Thoracic aorta (tissue), 2 donors: ENCODE results near the gene KPNA2. TPM values are rescaled to one million over a fixed set of nuclear protein-coding genes. Genes with fewer than 3 reads are reported as not detected.
"Not testable (repeated sequence)": the region's sequence is repeated elsewhere in the genome, so short reads cannot be mapped to it uniquely, and the experiment has no call there.

Experiments
- ATAC-seq: fragments of 150-250 bp; one replicate; pipeline ENCODE4 v1.8.0; 2017; ENCODE audit warnings: low read depth; ENCODE audit not compliant: insufficient number of reproducible peaks, low FRiP score
- DNase-seq: peaks from one replicate; pipeline ENCODE4 v3.0.0-alpha.2; 2020; ENCODE audit warnings: low spot score
- H3K27ac ChIP-seq, 2 donors: fragments of 200-600 bp; sonication (generic); 1 replicate in 1 of 2; 2 replicates in 1 of 2; pipeline ENCODE4 v1.5.1; 2016; ENCODE audit warnings: mild to moderate bottlenecking in 2 of 2, moderate library complexity in 2 of 2
- H3K27me3 ChIP-seq: fragments of 200-600 bp; sonication (generic); replicated peaks from 2 replicates; pipeline ENCODE4 v1.6.0; 2016; ENCODE audit warnings: mild to moderate bottlenecking; ENCODE audit not compliant: insufficient read depth
- H3K36me3 ChIP-seq: fragments of 200-600 bp; sonication (generic); one replicate; pipeline ENCODE4 v1.5.1; 2016
- H3K4me1 ChIP-seq, 2 donors: fragments of 200-600 bp; sonication (generic); 1 replicate in 1 of 2; 2 replicates in 1 of 2; pipeline versions ENCODE4 v1.5.1 to v1.6.0; 2016; ENCODE audit warnings: low read depth in 2 of 2, mild to moderate bottlenecking in 1 of 2; ENCODE audit not compliant: control insufficient read depth in 1 of 2
- H3K4me3 ChIP-seq: fragments of 200-600 bp; sonication (generic); 2 replicates; pipeline ENCODE4 v1.5.1; 2016; ENCODE audit warnings: mild to moderate bottlenecking
- H3K9me3 ChIP-seq: fragments of 200-600 bp; sonication (generic); 2 replicates; pipeline ENCODE4 v1.5.1; 2016
- total RNA-seq, 2 donors: library from RNA; depleted of rRNA; stranded (reverse); fragments of >200 nt; gene quantifications; one replicate each; pipeline versions ENCODE4 v1.1.0 to v1.2.3, GENCODE V29; 2016
- TF ChIP-seq, protein P1 (sequence below): fragments of 200-600 bp; sonication (generic); IDR thresholded peaks from one replicate; pipeline ENCODE4 v1.5.1; 2019; ENCODE audit warnings: antibody characterized with exemption

The KPNA2 gene
- total RNA-seq, 2 donors from 2014 or later, result 11.9 to 29.9 TPM

DNA sequence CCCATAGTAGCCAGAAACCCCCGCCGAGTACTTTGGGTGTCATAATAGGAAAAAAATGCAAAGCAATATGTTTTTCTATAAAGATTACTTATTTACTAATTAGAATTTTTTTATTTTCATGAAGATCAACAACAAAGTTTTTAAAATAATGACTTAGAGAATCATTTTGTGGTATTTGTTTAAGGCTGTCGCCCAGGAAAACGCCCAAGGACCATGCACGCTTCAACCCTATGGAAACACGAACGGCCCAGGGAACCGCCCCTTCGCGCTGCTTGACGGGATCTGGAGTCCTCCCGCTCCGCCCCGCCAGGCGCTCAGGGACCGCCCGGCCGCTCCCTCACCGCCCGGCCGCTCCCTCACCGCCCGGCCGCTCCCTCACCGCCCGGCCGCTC lies 408 bp upstream of the KPNA2 start:
- DNase-seq (peak; percentile 77), ATAC-seq (no peak)
- H3K27me3 ChIP-seq, result no peaks in the 10 kb centered on the region
- H3K27ac ChIP-seq, result no peak overlapping the region
- peaks cover 10% of the 10 kb centered on the region for H3K36me3 ChIP-seq
- no peaks in the 10 kb centered on the region for H3K9me3 ChIP-seq
- peaks cover 10 to 17% of the 10 kb centered on the region in 2 donors for H3K4me1 ChIP-seq
- peak overlapping the region; percentile 80 for H3K4me3 ChIP-seq
- TF ChIP-seq, protein P1, sequence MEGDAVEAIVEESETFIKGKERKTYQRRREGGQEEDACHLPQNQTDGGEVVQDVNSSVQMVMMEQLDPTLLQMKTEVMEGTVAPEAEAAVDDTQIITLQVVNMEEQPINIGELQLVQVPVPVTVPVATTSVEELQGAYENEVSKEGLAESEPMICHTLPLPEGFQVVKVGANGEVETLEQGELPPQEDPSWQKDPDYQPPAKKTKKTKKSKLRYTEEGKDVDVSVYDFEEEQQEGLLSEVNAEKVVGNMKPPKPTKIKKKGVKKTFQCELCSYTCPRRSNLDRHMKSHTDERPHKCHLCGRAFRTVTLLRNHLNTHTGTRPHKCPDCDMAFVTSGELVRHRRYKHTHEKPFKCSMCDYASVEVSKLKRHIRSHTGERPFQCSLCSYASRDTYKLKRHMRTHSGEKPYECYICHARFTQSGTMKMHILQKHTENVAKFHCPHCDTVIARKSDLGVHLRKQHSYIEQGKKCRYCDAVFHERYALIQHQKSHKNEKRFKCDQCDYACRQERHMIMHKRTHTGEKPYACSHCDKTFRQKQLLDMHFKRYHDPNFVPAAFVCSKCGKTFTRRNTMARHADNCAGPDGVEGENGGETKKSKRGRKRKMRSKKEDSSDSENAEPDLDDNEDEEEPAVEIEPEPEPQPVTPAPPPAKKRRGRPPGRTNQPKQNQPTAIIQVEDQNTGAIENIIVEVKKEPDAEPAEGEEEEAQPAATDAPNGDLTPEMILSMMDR, result no peak

DNA sequence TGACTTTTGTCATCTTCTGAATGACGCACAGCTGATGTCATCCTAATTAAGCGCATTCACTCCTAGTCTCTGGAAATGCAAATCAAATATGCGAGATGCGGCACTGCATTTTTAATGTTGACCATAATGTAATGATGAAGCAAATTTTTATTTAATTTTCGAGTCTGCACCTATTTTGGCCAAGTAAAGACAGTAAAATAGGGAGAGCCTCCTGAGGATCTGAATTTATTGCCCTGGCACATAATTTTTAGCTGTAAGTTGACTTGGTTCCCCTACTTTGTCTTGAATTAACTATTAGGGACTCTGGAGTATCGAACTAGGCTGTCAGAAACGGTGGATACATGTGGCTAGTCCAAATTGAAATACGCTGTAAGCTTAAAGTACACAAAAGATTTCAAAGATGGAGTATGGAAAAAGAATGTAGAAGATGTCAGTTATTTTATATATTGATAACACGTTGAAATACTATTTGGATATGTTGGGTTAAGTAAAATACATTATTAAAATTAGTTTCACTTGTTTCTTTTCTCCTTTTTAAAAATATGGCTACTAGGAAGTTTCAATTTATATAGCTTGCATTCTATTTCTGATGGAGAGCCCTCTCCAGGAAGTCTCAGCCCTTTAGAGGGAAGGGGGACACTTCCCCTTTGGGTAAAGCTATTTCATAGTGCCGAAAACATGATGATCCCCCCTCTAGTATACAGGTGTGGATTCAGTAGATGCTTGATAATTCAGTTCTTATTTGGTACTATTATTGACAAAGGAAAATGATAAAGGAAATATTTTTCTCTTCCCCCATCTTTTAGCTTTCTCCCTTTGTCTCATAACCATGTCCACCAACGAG lies 991 bp downstream of the KPNA2 start:
- TF ChIP-seq, protein P1, result no peak
- H3K4me1 ChIP-seq, result peaks cover 10 to 17% of the 10 kb centered on the region in 2 donors
- peak overlapping the region in 1 of 2 donors; percentile 44 for H3K27ac ChIP-seq
- ATAC-seq (no peak), DNase-seq (no peak)
- no peaks in the 10 kb centered on the region for H3K9me3 ChIP-seq
- no peaks in the 10 kb centered on the region for H3K27me3 ChIP-seq
- H3K4me3 ChIP-seq, result peak overlapping the region; percentile 80
- peaks cover 10% of the 10 kb centered on the region for H3K36me3 ChIP-seq

DNA sequence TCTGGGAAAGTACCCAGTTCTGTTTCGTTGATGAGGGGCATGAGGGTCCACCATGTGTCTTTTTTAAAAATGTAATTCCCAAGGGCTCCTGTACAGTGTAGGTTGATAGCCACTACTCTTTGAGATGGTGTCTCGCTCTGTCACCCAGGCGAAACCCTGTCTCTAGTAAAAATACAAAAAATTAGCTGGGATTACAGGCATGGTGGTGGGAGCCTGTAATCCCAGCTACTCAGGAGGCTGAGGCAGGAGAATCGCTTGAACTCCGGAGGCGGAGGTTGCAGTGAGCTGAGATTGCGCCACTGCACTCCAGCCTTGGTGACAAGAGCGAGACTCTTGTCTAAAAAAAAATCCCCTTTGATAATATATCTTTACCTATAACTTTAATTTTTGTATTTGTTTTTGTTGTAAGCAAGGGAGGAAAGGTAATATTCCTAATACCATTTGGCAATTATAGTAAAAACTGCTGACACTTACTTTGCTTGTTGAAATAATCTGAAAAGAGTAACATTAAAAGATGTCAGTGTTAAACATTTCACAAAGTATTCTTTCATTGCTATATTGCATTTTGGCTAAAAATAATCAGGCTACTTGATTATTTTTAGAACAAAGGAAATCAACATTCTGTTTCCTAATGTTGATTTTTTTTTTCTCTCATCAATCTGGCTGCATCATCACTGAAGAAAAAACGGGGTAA lies 11.8 kb downstream of the KPNA2 start:
- DNase-seq, result no peak
- Histone ChIP-seq H3K27ac (no peak overlapping the region), H3K36me3 (peaks cover 24% of the 10 kb centered on the region)

DNA sequence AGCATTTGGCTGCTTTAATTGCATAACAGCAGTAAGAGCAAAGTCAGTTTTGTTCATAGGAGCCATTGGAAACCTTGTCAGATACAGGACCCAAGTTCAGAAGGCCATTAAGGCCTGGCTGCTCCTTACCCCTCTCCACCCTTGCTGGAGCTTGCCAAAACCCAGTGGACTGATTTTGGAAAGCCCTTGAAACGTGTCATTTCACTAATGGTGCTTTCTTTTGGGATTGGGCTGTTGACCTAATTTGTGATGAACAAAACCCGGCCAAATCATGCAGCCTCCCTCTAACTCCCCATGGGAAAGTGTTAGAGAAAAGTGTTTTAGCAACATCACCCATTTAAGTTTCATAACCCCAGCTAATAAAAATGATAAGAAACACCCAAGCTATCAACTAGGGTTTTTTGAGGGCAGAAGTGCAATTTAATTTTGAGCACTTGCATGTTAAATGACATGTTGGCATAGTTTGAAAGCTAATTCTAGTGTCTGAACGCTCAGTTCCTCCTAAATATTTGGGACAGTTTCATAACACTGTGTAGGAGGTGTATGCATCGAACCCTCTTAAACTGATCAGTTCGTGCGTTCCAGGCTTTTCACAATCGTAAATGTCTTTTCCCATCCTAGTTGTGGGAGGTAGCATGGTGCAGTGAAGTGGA lies 12.5 kb downstream of the KPNA2 start:
- ATAC-seq, H3K9me3 ChIP-seq, H3K4me1 ChIP-seq: not testable (repeated sequence)

More for the DNA sequence above, 11.8 kb downstream of the KPNA2 start:
- no peaks in the 10 kb centered on the region for H3K27me3 ChIP-seq
- H3K4me1 ChIP-seq, result no peaks in the 10 kb centered on the region
- TF ChIP-seq, protein P1, result no peak
- no peak for ATAC-seq
- no peak overlapping the region for H3K4me3 ChIP-seq
- H3K9me3 ChIP-seq, result no peaks in the 10 kb centered on the region

DNA sequence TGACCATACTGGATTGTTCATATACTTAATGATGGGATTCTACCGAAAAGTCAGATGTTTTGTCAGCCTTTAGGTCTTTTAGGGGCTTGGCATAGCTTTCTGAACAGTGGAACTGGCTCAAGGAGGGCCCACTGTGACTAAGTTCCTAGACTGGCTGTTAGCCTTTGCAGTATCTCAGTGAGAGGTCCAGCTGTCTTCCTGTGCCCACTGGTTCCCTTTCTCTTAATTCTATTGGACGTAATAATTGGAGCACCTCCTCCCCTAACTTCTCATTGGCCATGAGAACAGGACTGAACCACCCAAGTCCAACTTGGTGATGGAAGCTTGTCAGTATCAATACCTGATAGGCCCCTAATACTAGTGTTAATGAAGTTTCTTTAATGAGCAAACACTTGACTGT lies 13.5 kb downstream of the KPNA2 start:
- Histone ChIP-seq H3K36me3 (peaks cover 11% of the 10 kb centered on the region), H3K4me1 (peaks cover under 1 to 2% of the 10 kb centered on the region in 2 donors), H3K27me3 (no peaks in the 10 kb centered on the region), H3K4me3 (no peak overlapping the region), H3K9me3 (no peaks in the 10 kb centered on the region), H3K27ac (no peak overlapping the region)
- DNase-seq (no peak), ATAC-seq (no peak)
- TF ChIP-seq, protein P1, result no peak

More for the DNA sequence above, 12.5 kb downstream of the KPNA2 start:
- not testable (repeated sequence) for DNase-seq, H3K4me3 ChIP-seq, H3K27me3 ChIP-seq, H3K27ac ChIP-seq
- peaks cover 21% of the 10 kb centered on the region for H3K36me3 ChIP-seq

DNA sequence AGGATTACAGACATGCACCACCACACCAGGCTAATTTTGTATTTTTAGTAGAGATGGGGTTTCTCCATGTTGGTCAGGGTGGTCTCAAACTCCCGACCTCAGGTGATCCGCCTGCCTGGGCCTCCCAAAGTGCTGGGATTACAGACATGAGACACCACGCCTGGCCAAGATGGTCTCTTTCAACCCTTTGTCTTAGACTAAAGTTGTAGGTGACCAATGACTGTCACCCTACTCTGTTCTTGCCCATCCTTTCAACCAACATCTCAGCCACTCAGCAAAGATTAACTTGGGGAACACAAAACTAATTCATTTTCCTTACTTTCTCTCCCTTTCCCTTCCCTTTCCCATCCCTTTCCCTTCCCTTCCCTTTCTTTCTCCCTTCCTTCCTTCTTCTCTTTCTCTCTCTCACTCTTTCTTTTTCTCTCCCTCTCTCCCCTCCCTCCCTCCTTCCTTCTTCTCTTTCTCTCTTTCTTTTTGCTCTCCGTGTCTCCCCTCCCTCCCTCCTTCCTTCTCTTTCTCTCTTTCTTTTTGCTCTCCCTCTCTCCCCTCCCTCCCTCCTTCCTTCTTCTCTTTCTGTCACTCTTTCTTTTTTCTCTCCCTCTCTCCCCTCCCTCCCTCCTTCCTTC lies 14.4 kb downstream of the KPNA2 start:
- not testable (repeated sequence) for H3K27me3 ChIP-seq, H3K36me3 ChIP-seq, DNase-seq, H3K4me3 ChIP-seq, H3K27ac ChIP-seq, H3K9me3 ChIP-seq, ATAC-seq, H3K4me1 ChIP-seq

DNA sequence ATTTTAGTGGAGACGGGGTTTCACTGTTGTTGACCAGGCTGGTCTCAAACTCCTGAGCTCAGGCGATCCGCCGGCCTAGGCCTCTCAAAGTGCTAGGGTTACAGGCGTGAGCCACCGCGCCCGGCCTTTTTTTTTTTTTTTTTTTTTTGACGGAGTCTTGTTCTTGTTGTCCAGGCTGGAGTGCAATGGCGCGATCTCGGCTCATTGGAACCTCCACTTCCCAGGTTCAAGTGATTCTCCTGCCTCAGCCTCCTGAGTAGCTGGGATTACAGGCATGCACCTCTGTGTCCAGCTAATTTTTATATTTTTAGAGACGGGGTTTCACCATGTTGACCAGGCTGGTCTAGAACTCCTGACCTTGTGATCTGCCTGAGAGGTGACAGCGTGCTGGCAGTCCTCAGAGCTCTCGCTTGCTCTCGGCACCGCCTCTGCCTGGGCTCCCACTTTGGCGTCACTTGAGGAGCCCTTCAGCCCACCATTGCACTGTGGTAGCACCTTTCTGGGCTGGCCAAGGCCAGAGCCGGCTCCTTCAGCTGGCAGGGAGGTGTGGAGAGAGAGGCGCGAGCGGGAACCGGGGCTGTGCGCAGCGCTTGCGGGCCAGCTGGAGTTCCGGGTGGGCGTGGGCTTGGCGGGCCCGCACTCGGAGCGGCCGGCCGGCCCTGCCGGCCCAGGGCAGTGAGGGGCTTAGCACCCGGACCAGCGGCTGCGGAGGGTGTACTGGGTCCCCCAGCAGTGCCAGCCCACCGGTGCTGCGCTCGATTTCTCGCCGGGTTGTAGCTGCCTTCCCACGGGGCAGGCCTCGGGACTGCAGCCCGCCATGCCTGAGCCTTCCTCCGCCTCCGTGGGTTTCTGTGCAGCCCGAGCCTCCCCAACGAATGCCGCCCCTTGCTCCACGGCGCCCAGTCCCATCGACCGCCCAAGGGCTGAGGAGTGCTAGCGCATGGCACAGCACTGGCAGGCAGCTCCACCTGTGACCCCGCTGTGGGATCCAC lies 16.1 kb downstream of the KPNA2 start:
- not testable (repeated sequence) for H3K4me1 ChIP-seq, ATAC-seq, H3K4me3 ChIP-seq, H3K27me3 ChIP-seq, H3K9me3 ChIP-seq, H3K27ac ChIP-seq, H3K36me3 ChIP-seq, DNase-seq
